T1000 (cell line): ENCODE results near the gene TTC16.
"Not testable (repeated sequence)": the region's sequence is repeated elsewhere in the genome, so short reads cannot be mapped to it uniquely, and the experiment has no call there.

Experiments used
- DNase-seq: peaks from one replicate; lab custom pipeline; 2025; ENCODE audit warnings: mixed read lengths; lab: John Stamatoyannopoulos, UW

Gene TTC16

GRCh38 chr9:127744398-127745110 lies 28.7 kb downstream of the TTC16 start:
- DNase-seq, result no peak

GRCh38 chr9:127746959-127747569 lies 31.2 kb downstream of the TTC16 start:
- DNase-seq, result no peak

GRCh38 chr9:127749090-127749787 lies 33.4 kb downstream of the TTC16 start:
- DNase-seq, result no peak

- DNase-seq, result no peak
Measured at GRCh38 chr9:127751269-127752054, 35.6 kb downstream of the TTC16 start.

GRCh38 chr9:127753148-127753547 lies 37.3 kb downstream of the TTC16 start:
- DNase-seq, result no peak

- no peak for DNase-seq
Measured at GRCh38 chr9:127753622-127754021, 37.7 kb downstream of the TTC16 start.

- no peak for DNase-seq
Measured at GRCh38 chr9:127754099-127755060, 38.5 kb downstream of the TTC16 start.

- no peak for DNase-seq
Measured at GRCh38 chr9:127755061-127756060, 39.5 kb downstream of the TTC16 start.

- DNase-seq, result no peak
Measured at GRCh38 chr9:127756233-127756632, 40.4 kb downstream of the TTC16 start.

GRCh38 chr9:127756776-127757175 lies 40.9 kb downstream of the TTC16 start:
- DNase-seq, result not testable (repeated sequence)

GRCh38 chr9:127758843-127759242 lies 43.0 kb downstream of the TTC16 start:
- no peak for DNase-seq

GRCh38 chr9:127761061-127761460 lies 45.2 kb downstream of the TTC16 start:
- DNase-seq, result no peak

GRCh38 chr9:127761491-127761956 lies 45.6 kb downstream of the TTC16 start:
- DNase-seq, result no peak

- DNase-seq, result no peak
Measured at GRCh38 chr9:127762111-127762676, 46.3 kb downstream of the TTC16 start.

GRCh38 chr9:127763918-127764384 lies 48.1 kb downstream of the TTC16 start:
- DNase-seq, result no peak

GRCh38 chr9:127765418-127765817 lies 49.5 kb downstream of the TTC16 start:
- DNase-seq, result no peak

GRCh38 chr9:127767410-127767809 lies 51.5 kb downstream of the TTC16 start:
- no peak for DNase-seq

- no peak for DNase-seq
Measured at GRCh38 chr9:127767909-127768331, 52.0 kb downstream of the TTC16 start.

GRCh38 chr9:127768698-127769097 lies 52.8 kb downstream of the TTC16 start:
- no peak for DNase-seq
